KMS-11 (cell line): ENCODE data around the gene SP3.

Source experiments
- H2AFZ ChIP-seq: fragments of 200-600 bp; sonication (generic); 2 replicates; pipeline ENCODE4 v1.6.1; 2016; ENCODE audit warnings: antibody characterized with exemption, mixed run types, low read depth
- H3K27ac ChIP-seq: fragments of 200-600 bp; sonication (generic); 2 replicates; pipeline ENCODE4 v1.6.1; 2016; ENCODE audit warnings: mild to moderate bottlenecking, mixed run types
- H3K27me3 ChIP-seq: fragments of 200-600 bp; sonication (generic); 2 replicates; pipeline ENCODE4 v1.6.1; 2017; ENCODE audit warnings: mild to moderate bottlenecking, low read depth, mixed run types, moderate library complexity; ENCODE audit not compliant: insufficient read depth
- H3K36me3 ChIP-seq: fragments of 200-600 bp; sonication (generic); 2 replicates; pipeline ENCODE4 v1.6.1; 2017; ENCODE audit warnings: mild to moderate bottlenecking, mixed run types; ENCODE audit not compliant: insufficient read depth
- H3K4me1 ChIP-seq: fragments of 200-600 bp; sonication (generic); 2 replicates; pipeline ENCODE4 v1.6.1; 2016; ENCODE audit warnings: mild to moderate bottlenecking, low read depth, mixed run types; ENCODE audit not compliant: poor library complexity, severe bottlenecking
- H3K4me2 ChIP-seq: fragments of 200-600 bp; sonication (generic); 2 replicates; pipeline ENCODE4 v1.7.0; 2016; ENCODE audit warnings: mild to moderate bottlenecking, mixed run types
- H3K4me3 ChIP-seq: fragments of 200-600 bp; sonication (generic); IDR thresholded peaks from 2 replicates; pipeline ENCODE4 v1.6.1; 2017; ENCODE audit warnings: low read depth, low read length, mixed read lengths; ENCODE audit not compliant: insufficient read depth
- H3K79me2 ChIP-seq: fragments of 200-600 bp; sonication (generic); 2 replicates; pipeline ENCODE4 v1.6.1; 2016; ENCODE audit warnings: low read depth, mixed run types; ENCODE audit not compliant: insufficient read depth
- H3K9ac ChIP-seq: fragments of 200-600 bp; sonication (generic); 2 replicates; pipeline ENCODE4 v1.6.1; 2016; ENCODE audit warnings: mild to moderate bottlenecking, mixed run types
- H4K20me1 ChIP-seq: fragments of 200-600 bp; sonication (generic); 2 replicates; pipeline ENCODE4 v1.6.1; 2016; ENCODE audit warnings: mild to moderate bottlenecking, mixed run types; ENCODE audit not compliant: insufficient read depth
- CTCF ChIP-seq: fragments of 200-600 bp; sonication (generic); conservative IDR thresholded peaks from 2 replicates; pipeline ENCODE4 v1.6.1; 2017; ENCODE audit warnings: low read depth, mild to moderate bottlenecking, antibody characterized with exemption, low read length, moderate library complexity, mixed read lengths

The SP3 gene

GRCh38 chr2:173914055-173914927 is 50.9 kb downstream of the SP3 start:
- Histone ChIP-seq H3K4me3 (no peak overlapping the region), H3K36me3 (no peaks in the 10 kb centered on the region), H3K79me2 (peaks cover 27% of the 10 kb centered on the region), H3K9ac (no peak overlapping the region), H4K20me1 (peaks cover 14% of the 10 kb centered on the region), H3K27ac (no peak overlapping the region), H3K4me2 (no peak overlapping the region), H3K27me3 (no peaks in the 10 kb centered on the region), H3K4me1 (no peaks in the 10 kb centered on the region), H2AFZ (no peak overlapping the region)
- no peak for TF ChIP-seq CTCF

GRCh38 chr2:173909846-173910245 is 55.3 kb downstream of the SP3 start:
- Histone ChIP-seq H3K79me2 (peaks cover under 1% of the 10 kb centered on the region; the same call in 1 of the 2 replicates), H2AFZ (no peak overlapping the region), H3K9ac (no peak overlapping the region), H4K20me1 (no peaks in the 10 kb centered on the region), H3K27me3 (no peaks in the 10 kb centered on the region), H3K4me1 (no peaks in the 10 kb centered on the region), H3K36me3 (no peaks in the 10 kb centered on the region; the same call in 1 of the 2 replicates), H3K4me3 (no peak overlapping the region), H3K4me2 (no peak overlapping the region), H3K27ac (no peak overlapping the region)
- TF ChIP-seq CTCF: no peak

GRCh38 chr2:173906626-173907025 is 58.5 kb downstream of the SP3 start:
- H4K20me1 ChIP-seq: no peaks in the 10 kb centered on the region
- H3K9ac ChIP-seq: no peak overlapping the region
- H3K79me2 ChIP-seq: no peaks in the 10 kb centered on the region
- no peak overlapping the region for H3K27ac ChIP-seq
- no peaks in the 10 kb centered on the region for H3K27me3 ChIP-seq
- H3K36me3 ChIP-seq: no peaks in the 10 kb centered on the region; the same call in 1 of the 2 replicates
- no peak overlapping the region for H2AFZ ChIP-seq
- H3K4me2 ChIP-seq: no peak overlapping the region
- H3K4me1 ChIP-seq: no peaks in the 10 kb centered on the region
- no peak overlapping the region for H3K4me3 ChIP-seq
- no peak for TF ChIP-seq CTCF

- Histone ChIP-seq H4K20me1 (no peaks in the 10 kb centered on the region), H3K4me3 (no peak overlapping the region), H3K9ac (no peak overlapping the region), H3K79me2 (no peaks in the 10 kb centered on the region), H3K27ac (no peak overlapping the region), H3K4me1 (no peaks in the 10 kb centered on the region), H3K4me2 (no peak overlapping the region), H2AFZ (no peak overlapping the region), H3K36me3 (no peaks in the 10 kb centered on the region; the same call in 1 of the 2 replicates), H3K27me3 (no peaks in the 10 kb centered on the region)
- no peak for TF ChIP-seq CTCF
Measured at GRCh38 chr2:173903601-173904394, 61.4 kb downstream of the SP3 start.
